ENCODE measurements around the gene TDRD7.
"Not testable (repeated sequence)": the region's sequence is repeated elsewhere in the genome, so short reads cannot be mapped to it uniquely, and the experiment has no call there.

Gene TDRD7

GRCh38 chr9:97480174-97480573 lies 68.3 kb downstream of the TDRD7 start:
- DNase-seq: no peak

GRCh38 chr9:97480749-97481148 lies 68.9 kb downstream of the TDRD7 start:
- DNase-seq: no peak

- DNase-seq: no peak
Observed at GRCh38 chr9:97484134-97484533, 72.2 kb downstream of the TDRD7 start.

GRCh38 chr9:97487107-97487506 lies 75.2 kb downstream of the TDRD7 start:
- no peak for DNase-seq

GRCh38 chr9:97487861-97488260 lies 76.0 kb downstream of the TDRD7 start:
- DNase-seq: no peak

- DNase-seq: no peak
Observed at GRCh38 chr9:97491216-97491999, 79.5 kb downstream of the TDRD7 start.

GRCh38 chr9:97497558-97498375 lies 85.9 kb downstream of the TDRD7 start:
- not testable (repeated sequence) for DNase-seq

- not testable (repeated sequence) for DNase-seq
Observed at GRCh38 chr9:97498846-97499245, 87.0 kb downstream of the TDRD7 start.

- DNase-seq: no peak
Observed at GRCh38 chr9:97500263-97500662, 88.4 kb downstream of the TDRD7 start.

GRCh38 chr9:97500765-97501176 lies 88.9 kb downstream of the TDRD7 start:
- no peak for DNase-seq

- DNase-seq: peak; percentile 49 to 67
Observed at GRCh38 chr9:97501177-97501971, 89.5 kb downstream of the TDRD7 start, which contains the start of gene TMOD1. Gene TMOD1 (plus strand): TSS chr9:97501666. CDS start chr9:97524189, 22,523 bp downstream.

- DNase-seq: peak in 1 of 2 donors; percentile 20
Observed at GRCh38 chr9:97501972-97502221, 90.0 kb downstream of the TDRD7 start.

GRCh38 chr9:97502222-97502983 lies 90.5 kb downstream of the TDRD7 start:
- DNase-seq: peak in 1 of 2 donors; percentile 15

- DNase-seq: no peak
Observed at GRCh38 chr9:97502984-97503861, 91.3 kb downstream of the TDRD7 start.

- no peak for DNase-seq
Observed at GRCh38 chr9:97503862-97504210, 91.9 kb downstream of the TDRD7 start.

GRCh38 chr9:97504381-97505216 lies 92.7 kb downstream of the TDRD7 start:
- no peak for DNase-seq

GRCh38 chr9:97505845-97506244 lies 93.9 kb downstream of the TDRD7 start:
- no peak for DNase-seq

GRCh38 chr9:97506306-97506705 lies 94.4 kb downstream of the TDRD7 start:
- DNase-seq: no peak

- DNase-seq: no peak
Observed at GRCh38 chr9:97506787-97507186, 94.9 kb downstream of the TDRD7 start.

GRCh38 chr9:97507428-97507984 lies 95.6 kb downstream of the TDRD7 start:
- no peak for DNase-seq
